ENCODE measurements around the gene EIF4H.
"Not testable (repeated sequence)": the region's sequence is repeated elsewhere in the genome, so short reads cannot be mapped to it uniquely, and the experiment has no call there.

Gene EIF4H

GRCh38 chr7:74202841-74203556 lies 28.8 kb downstream of the EIF4H start:
- DNase-seq: no peak

DNA sequence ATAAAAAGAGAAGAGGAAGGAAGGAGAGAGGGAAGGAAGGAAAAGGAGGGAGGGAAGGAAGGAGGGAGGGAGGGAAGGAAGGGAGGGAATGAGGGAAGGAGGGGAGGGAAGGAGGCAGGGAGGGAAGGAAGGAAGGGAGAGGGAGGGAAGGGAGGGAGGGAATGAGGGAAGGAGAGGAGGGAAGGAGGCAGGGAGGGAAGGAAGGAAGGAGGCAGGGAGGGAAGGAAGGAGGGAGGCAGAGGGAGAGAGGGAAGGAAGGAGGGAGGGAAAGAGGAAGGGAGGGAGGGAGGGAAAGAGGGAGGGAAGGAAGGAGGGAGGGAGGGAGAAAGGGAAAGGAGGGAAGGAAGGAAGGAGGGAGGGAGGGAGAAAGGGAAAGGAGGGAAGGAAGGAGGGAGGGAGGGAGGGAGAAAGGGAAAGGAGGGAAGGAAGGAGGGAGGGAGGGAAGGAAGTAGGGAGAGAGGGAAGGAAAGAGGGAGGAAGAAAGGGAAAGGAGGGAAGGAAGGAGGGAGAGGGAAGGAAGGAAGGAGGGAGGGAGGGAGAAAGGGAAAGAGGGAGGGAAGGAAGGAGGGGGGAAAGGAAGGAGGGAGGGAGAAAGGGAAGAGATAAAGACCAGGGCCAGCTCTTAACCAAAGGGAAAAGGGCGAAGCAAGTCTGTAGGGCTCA lies 29.9 kb downstream of the EIF4H start:
- DNase-seq: no peak

DNA sequence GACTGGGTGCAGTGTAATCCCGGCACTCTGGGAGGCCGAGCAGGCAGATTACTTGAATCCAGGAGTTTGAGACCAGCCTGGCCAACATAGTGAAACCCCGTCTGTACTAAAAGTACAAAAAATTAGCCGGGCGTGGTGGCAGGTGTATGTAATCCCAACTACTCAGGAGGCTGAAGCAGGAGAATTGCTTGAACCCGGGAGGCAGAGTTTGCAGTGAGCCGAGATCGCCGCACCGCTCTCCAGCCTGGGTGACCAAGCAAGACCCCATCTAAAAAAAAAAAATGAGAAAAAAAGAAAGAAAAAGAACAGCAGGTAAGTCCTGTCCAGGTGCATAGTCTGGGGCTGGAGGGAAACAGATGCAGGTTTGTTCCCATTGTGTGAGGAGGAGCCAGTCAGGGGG lies 31.9 kb downstream of the EIF4H start:
- DNase-seq: not testable (repeated sequence)

GRCh38 chr7:74206589-74207120 lies 32.5 kb downstream of the EIF4H start:
- DNase-seq: peak; percentile 65

DNA sequence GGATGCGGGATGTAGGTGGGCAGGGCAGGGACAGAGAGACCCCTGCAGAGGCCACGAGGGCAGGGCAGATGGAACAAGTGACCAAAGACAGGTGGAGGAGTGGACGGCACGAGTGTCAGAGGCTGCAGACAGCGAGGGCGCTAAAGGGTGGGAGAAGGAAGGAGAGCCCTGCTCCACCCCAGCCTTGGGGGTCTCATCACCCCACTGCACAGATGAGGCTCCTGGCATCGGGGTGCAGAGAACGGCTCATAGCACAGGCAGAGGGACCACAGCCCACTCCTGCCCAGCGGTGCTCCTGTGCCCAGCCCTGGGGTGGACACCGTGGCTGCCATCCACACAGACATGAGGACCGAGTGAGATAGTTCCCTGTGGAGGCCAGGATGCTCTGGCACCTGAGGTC lies 33.4 kb downstream of the EIF4H start:
- DNase-seq: no peak

- not testable (repeated sequence) for DNase-seq
Observed at GRCh38 chr7:74208241-74208640, 34.1 kb downstream of the EIF4H start.

DNA sequence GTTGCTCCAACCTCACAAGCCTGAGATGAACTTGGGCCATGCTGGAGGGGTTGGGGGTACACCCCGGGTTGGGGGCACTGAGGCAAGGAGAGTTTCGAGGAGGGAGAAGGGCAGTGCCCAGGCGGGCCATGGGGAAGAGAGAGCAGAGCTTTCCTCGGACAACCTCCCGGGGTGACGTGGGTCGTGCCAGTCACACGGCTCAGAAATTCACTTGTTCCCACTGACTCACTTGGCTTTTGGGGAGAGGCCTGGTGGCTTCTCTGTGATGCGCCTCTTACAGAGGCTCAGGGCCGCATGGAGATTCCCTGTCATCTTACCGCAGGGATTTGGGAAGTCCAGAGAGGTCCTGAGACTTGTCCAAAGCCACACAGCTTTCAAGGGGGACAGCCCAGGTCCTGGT lies 38.5 kb downstream of the EIF4H start:
- DNase-seq: no peak

DNA sequence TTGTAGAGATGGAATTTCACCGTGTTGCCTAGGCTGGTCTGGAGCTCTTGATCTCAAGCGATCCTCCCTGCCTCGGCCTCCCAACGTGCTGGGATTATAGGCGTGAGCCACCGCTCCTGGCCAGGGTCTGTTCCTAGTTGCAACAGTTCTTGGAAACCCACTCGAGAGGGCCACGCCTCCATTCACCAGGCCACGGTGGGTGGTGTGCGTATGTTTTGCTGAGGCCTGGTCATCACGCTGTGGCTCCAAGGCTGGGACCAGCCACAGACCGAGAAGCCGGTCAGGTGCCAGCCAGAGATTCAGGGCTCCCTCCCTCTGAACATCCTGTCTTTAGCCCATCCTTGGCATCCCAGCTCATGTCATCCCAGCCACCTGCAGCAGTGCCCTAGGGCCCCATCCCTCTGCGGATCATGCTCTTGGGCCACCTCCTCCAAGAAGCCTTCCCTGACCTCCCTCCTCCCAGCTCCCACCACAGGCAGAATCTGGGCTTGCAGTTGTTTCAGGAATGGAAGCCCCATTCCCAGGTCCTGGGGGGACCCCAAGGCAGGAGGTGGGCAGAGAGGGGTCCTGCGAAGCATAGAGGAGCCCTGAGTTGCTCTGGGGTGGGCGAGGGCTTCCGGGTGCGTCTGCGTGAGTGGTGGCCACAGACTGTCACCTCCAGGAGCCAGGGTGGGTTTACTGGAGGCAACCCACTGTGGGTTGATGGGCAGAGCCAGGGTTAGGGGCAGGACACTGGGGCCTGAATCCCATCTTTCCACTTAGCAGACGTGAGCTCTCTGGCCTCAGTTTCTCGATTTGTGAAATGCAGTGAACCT lies 40.9 kb downstream of the EIF4H start:
- DNase-seq: no peak

DNA sequence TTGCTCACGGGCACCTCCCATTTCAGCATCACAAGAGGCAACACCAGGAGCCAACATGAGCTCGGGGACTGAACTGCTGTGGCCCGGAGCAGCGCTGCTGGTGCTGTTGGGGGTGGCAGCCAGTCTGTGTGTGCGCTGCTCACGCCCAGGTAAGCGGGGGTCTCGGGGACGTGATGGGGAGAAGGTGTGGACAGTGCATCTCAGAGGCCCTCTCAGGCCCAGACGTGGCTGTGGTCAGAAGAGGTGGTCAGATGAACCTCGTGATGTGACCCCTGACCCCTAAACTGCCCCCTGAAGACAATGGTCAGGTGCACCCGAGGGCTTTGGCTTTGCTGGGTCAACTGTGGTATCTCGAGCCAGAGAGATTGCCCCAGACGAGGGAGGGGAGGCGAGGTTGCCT lies 41.8 kb downstream of the EIF4H start:
- DNase-seq: no peak

DNA sequence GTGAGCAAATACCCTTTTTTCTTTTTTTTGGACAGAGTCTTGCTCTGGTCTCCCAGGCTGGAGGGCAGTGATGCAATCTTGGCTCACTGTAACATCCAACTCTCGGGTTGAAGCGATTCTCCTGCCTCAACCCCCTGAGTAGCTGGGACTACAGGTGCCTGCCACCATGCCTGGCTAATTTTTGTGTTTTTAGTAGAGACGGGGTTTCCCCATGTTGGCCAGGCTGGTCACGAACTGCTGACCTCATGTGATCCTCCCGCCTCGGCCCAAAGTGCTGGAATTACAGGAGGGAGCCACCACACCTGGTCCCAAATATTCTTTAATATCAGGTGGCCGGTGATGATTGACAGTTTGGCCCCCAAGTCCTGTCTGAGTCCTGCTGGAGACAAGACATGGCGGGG lies 42.2 kb downstream of the EIF4H start:
- no peak for DNase-seq

DNA sequence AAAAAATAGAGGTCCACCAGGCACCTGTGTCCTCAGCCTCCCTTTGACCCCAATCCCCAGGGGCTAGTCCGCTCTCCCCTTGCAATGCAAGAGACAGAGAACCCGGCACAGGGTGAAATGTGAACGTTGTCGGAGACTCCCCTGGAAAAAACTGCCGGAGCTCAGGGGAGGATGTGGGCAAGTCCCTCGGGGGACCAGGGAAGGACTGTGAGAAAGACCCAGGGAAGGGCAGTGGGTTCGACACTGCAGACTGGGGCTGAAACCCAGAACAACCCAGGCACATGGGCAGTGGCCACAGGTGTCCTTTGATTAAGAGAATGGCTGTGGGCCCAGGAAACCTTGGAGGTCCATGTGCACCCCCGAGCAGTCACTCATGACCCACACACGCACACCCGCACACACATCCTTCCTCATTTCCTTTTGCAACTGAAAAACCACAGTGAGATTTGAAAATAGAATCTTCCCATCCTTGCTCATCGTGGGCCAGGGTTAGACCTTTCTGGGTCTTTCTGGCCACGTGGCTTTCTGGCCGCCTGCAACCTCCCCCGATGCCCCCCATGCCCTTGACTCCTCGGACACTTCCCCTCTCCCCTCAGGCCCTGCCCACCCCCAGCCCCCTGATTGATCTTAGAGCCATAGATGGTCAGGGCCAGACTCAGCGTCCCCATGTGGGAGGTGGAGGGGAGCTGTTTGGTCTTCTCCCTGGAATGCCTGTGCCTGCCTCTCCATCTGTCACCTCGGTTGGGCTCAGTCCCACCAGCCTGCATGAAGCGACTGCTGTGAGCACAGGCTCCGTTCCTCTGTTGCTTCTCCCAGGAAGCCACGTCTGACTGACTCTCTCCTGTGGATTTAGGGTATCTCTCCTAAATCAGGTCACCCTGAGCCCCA lies 43.5 kb downstream of the EIF4H start:
- no peak for DNase-seq

DNA sequence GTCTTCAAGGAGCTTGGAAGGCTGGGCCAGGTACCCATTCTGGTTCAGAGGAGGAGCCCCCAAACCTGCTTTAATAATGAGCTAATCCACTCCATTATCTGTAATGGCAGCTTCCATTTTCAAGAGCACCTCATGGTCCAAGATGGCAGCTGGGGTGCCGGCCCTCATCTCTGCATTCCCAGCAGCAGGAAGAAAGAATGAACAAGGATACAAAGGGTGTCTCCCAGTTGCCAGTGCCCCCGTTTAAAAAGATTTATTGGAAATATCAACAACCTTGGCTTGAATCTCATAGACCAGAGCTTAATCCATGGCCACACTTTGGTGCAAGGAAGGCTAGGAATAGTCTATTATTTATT lies 44.2 kb downstream of the EIF4H start:
- no peak for DNase-seq

DNA sequence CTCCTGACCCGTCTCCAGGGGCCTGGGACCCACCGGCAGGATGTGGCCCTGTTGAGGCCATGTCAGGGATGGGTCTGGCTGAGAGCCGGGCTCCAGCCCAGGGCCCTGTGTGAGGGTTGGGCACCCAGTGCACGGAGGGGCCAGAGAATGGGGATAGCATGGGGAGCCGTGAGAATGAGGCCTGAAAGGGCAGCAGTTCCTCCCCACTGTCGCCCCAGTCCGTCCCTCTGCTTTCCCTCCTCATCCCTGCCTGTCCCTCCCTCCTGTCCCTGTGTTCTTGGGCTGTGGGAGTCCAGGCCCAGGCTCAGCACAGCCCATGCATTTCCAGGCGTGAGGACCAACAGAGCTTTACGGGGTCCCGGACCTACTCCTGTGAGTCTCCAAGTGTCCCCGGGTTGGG lies 45.3 kb downstream of the EIF4H start:
- DNase-seq: no peak

- DNase-seq: no peak
Observed at GRCh38 chr7:74220229-74220628, 46.1 kb downstream of the EIF4H start.

GRCh38 chr7:74221713-74222112 lies 47.6 kb downstream of the EIF4H start:
- DNase-seq: no peak

DNA sequence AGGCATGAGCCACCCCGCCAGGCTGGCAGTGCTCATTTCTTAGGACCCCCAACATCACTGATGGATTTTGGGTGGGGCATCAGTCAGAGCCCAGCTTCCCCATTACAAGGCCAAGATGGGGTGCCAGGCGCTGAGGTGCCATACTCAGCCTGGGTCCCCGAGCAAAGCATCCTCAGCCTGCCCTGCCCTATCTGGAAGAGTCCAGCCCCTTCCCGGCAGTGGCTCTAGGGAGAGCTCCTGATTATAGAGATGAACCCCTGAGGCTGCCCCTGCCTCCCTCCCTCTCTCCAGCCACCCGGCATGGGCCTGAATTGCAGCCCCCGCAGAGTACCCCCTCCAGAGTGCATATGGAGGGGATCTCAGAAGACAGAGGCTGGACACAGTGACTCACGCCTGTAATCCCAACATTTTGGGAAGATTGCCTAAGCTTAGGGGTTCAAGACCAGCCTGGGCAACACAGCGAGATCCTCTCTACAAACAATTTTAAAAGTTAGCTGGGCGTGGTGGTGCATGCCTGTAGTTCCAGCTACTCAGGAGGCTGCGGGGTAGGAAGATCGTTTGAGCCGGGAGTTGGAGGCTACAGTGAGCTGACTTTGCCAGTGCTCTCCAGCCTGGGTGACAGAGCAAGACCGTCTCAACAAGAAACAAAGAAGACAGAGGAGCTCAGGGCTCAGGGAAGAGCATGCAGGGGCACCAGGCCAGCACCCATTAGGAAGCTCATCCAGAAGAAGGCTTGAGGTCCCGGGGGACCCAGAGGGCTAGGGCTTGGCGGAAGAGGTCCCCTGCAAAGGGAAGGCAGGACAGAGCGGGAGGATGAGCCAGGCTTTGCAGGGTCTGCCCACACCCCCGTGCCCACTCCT lies 48.9 kb downstream of the EIF4H start:
- no peak for DNase-seq

- DNase-seq: no peak
Observed at GRCh38 chr7:74223711-74224510, 49.8 kb downstream of the EIF4H start.

DNA sequence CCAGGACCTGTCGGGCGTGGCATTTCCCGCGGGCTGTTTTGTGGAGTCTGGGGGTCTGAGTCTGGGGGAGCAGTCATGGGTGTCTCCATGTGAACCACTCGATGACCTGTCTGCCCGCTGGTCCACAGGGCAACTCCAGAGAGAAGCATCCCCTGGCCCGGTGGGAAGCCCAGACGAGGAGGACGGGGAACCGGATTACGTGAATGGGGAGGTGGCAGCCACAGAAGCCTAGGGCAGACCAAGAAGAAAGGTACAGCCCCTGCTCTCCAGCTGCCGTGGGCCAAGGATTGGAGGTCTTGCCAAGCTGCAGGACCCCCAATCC lies 50.3 kb downstream of the EIF4H start:
- no peak for DNase-seq

- DNase-seq: not testable (repeated sequence)
Observed at GRCh38 chr7:74224907-74225306, 50.8 kb downstream of the EIF4H start.

GRCh38 chr7:74225400-74225799 lies 51.2 kb downstream of the EIF4H start:
- DNase-seq: no peak

DNA sequence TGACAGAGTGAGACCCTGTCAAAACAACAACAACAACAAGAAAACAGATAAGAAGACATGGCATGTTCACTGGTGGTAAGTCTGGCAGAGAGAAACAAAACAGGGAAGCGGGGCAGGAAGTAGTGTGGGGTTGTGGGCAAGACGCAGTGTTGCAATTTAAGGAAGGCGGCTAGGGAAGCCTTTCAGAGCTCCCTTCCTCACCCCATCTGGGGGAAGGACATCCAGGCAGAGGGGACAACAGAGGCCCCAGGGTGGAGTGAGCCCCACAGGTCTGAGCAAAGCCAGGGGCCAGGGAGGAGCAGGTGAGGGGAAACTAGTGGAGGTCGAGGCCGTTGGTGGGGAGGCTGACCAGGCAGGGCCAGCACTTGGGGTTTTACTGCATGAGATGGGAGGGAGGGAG lies 52.5 kb downstream of the EIF4H start:
- DNase-seq: no peak
